ENCODE data around the gene CCDC7. TPM values are rescaled to one million over a fixed set of nuclear protein-coding genes. Genes with fewer than 3 reads are reported as not detected.
"Not testable (repeated sequence)": the region's sequence is repeated elsewhere in the genome, so short reads cannot be mapped to it uniquely, and the experiment has no call there.

CCDC7 gene
- total RNA-seq, 1 experiment from 2014 or later = 6.9 TPM

DNA sequence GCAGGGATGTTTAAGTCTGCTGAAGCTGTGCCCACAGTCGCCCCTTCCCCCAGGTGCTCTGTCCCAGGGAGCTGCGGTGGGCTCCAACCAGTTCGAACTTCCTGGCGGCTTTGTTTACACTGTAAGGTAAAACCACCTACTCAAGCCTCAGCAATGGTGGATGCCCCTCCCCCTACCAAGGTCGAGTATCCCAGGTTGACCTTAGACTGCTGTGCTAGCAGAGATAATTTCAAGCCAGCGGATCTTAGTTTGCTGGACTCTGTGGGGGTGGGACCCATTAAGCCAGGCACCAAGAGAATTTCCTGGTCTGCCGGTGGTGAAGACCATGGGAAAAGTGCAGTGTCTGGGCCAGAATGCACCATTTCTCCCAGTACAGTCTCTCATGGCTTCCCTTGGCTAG is 56.0 kb downstream of the CCDC7 start:
- H3K4me1 ChIP-seq (replicated peaks; ENCODE audit: insufficient read depth) = no peaks in the 10 kb centered on the region
- no peak for DNase-seq
- no peaks in the 10 kb centered on the region for H3K27me3 ChIP-seq (ENCODE audit: insufficient read depth, low read depth)
- BruUV-seq (replicated peaks) = no TSS peak
- H4K20me1 ChIP-seq (ENCODE audit: insufficient read depth) = no peaks in the 10 kb centered on the region
- CTCF ChIA-PET = no interaction called here
- no peaks in the 10 kb centered on the region for H3K79me2 ChIP-seq (ENCODE audit: low read depth)
- no peaks in the 10 kb centered on the region for H3K36me3 ChIP-seq (ENCODE audit: low read depth)
- no peaks in the 10 kb centered on the region for H3K9me2 ChIP-seq (ENCODE audit: insufficient read depth)
- no peaks in the 10 kb centered on the region for H3F3A ChIP-seq (ENCODE audit: insufficient read depth, low read depth)
- H3K4me3 ChIP-seq = no peak overlapping the region
- intact Hi-C loops (cut with micrococcal nuclease; ENCODE audit: unreplicated experiment) = no loop called here
- no peak overlapping the region for H3K4me2 ChIP-seq
- no peaks in the 10 kb centered on the region for H3K9me3 ChIP-seq (ENCODE audit: insufficient read depth, low read depth)
- TF ChIP-seq, protein P1, sequence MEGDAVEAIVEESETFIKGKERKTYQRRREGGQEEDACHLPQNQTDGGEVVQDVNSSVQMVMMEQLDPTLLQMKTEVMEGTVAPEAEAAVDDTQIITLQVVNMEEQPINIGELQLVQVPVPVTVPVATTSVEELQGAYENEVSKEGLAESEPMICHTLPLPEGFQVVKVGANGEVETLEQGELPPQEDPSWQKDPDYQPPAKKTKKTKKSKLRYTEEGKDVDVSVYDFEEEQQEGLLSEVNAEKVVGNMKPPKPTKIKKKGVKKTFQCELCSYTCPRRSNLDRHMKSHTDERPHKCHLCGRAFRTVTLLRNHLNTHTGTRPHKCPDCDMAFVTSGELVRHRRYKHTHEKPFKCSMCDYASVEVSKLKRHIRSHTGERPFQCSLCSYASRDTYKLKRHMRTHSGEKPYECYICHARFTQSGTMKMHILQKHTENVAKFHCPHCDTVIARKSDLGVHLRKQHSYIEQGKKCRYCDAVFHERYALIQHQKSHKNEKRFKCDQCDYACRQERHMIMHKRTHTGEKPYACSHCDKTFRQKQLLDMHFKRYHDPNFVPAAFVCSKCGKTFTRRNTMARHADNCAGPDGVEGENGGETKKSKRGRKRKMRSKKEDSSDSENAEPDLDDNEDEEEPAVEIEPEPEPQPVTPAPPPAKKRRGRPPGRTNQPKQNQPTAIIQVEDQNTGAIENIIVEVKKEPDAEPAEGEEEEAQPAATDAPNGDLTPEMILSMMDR (conservative IDR thresholded peaks at IDR 0.05) = no peak
- no peak for TF ChIP-seq EZH2 (IDR thresholded peaks at IDR 0.05; ENCODE audit: low read depth)
- no peak overlapping the region for H2AFZ ChIP-seq
- H3K27ac ChIP-seq = no peak overlapping the region
- POLR2A ChIA-PET (ENCODE audit: unreplicated experiment) = no interaction called here

DNA sequence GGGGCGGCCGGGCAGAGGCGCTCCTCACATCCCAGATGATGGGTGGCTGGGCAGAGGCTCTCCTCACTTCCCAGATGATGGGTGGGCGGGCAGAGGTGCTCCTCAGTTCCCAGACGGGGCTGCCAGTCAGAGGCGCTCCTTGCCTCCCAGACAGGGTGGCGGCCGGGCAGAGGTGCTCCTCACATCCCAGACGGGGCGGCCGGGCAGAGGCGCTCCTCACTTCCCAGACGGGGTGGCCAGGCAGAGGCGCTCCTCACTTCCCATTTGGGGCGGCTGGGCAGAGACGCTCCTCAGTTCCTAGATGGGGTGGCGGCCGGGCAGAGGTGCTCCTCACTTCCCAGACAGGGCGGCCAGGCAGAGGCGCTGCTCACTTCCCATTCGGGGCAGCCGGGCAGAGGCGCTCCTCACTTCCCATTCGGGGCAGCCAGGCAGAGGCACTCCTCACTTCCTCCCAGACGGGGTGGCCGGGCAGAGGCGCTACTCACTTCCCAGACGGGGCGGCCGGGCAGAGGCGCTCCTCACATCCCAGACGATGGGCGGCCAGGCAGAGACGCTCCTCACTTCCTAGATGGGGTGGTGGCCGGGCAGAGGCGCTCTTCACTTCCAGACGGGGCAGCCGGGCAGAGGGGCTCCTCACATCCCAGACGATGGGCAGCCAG is 60.0 kb downstream of the CCDC7 start:
- H3K4me1 ChIP-seq (replicated peaks; ENCODE audit: insufficient read depth); H3K27ac ChIP-seq; POLR2A ChIA-PET (ENCODE audit: unreplicated experiment); BruUV-seq (replicated peaks); H2AFZ ChIP-seq; CTCF ChIA-PET; H4K20me1 ChIP-seq (ENCODE audit: insufficient read depth); H3K4me2 ChIP-seq; H3K9me2 ChIP-seq (ENCODE audit: insufficient read depth); H3K4me3 ChIP-seq; H3K9me3 ChIP-seq (ENCODE audit: insufficient read depth, low read depth); H3K36me3 ChIP-seq (ENCODE audit: low read depth); H3F3A ChIP-seq (ENCODE audit: insufficient read depth, low read depth); H3K27me3 ChIP-seq (ENCODE audit: insufficient read depth, low read depth); intact Hi-C loops (cut with micrococcal nuclease; ENCODE audit: unreplicated experiment); H3K79me2 ChIP-seq (ENCODE audit: low read depth); DNase-seq: not testable (repeated sequence)

DNA sequence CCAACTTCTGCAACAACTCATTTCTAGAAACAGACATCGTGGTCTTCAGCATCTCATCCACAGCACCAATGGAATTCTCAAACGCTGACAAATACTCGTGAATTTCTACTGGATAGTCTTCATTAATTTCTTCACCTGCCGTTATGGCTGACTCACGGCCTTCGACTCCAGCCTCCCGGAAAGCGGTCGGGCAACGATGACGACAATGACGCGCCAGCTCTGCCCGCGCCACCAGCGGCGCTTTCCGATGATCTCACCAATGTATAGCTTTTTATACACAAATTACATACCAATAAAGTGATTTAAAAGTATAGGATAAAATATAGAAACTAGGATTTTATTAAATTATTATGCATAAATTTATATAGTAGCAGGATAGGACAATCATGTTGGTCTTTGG is 65.7 kb downstream of the CCDC7 start:
- Histone ChIP-seq H3K4me3 (no peak overlapping the region), H3K79me2 (ENCODE audit: low read depth) (no peaks in the 10 kb centered on the region), H2AFZ (no peak overlapping the region), H3K4me1 (replicated peaks; ENCODE audit: insufficient read depth) (no peaks in the 10 kb centered on the region), H3K4me2 (no peak overlapping the region), H3F3A (ENCODE audit: insufficient read depth, low read depth) (no peaks in the 10 kb centered on the region), H3K9me3 (ENCODE audit: insufficient read depth, low read depth) (no peaks in the 10 kb centered on the region), H3K27me3 (ENCODE audit: insufficient read depth, low read depth) (no peaks in the 10 kb centered on the region), H3K9me2 (ENCODE audit: insufficient read depth) (no peaks in the 10 kb centered on the region), H4K20me1 (ENCODE audit: insufficient read depth) (no peaks in the 10 kb centered on the region), H3K27ac (no peak overlapping the region), H3K36me3 (ENCODE audit: low read depth) (no peaks in the 10 kb centered on the region)
- no peak for TF ChIP-seq EZH2 (IDR thresholded peaks at IDR 0.05; ENCODE audit: low read depth)
- TF ChIP-seq, protein P1 (conservative IDR thresholded peaks at IDR 0.05) = no peak
- BruUV-seq (replicated peaks) = no TSS peak
- POLR2A ChIA-PET (ENCODE audit: unreplicated experiment) = interaction anchor here (0.7 kb wide), 1 partner anchor 55 kb away, joined by 6 read pairs; no protein-coding TSS in a partner anchor
- CTCF ChIA-PET = no interaction called here
- intact Hi-C loops (cut with micrococcal nuclease; ENCODE audit: unreplicated experiment) = no loop called here
- no peak for DNase-seq
